IPS DF 4.7 (cell line): ENCODE measurements around the gene CD109.

Experiments
- DNase-seq: peaks from one replicate; pipeline ENCODE4 v3.0.0-alpha.2; 2013; ENCODE audit warnings: low spot score; ENCODE audit errors: extremely low read depth

CD109 gene

GRCh38 chr6:73854998-73855718 is 159.2 kb downstream of the CD109 start:
- DNase-seq = no peak

- DNase-seq = no peak
Observed at GRCh38 chr6:73857341-73857890, 161.4 kb downstream of the CD109 start.

GRCh38 chr6:73858376-73858775 is 162.4 kb downstream of the CD109 start:
- no peak for DNase-seq

GRCh38 chr6:73860303-73860702 is 164.3 kb downstream of the CD109 start:
- no peak for DNase-seq

- DNase-seq = no peak
Observed at GRCh38 chr6:73866305-73866704, 170.3 kb downstream of the CD109 start.

GRCh38 chr6:73867411-73867810 is 171.4 kb downstream of the CD109 start:
- DNase-seq = no peak

- no peak for DNase-seq
Observed at GRCh38 chr6:73870907-73871306, 174.9 kb downstream of the CD109 start.

GRCh38 chr6:73873081-73873480 is 177.1 kb downstream of the CD109 start:
- no peak for DNase-seq
